Hematopoietic multipotent progenitor cell treated with erythropoietin and hydrocortisone succinate and interleukin-3 and kit ligand, for 4 days (in vitro differentiated cells): ENCODE measurements around the gene NLRP1.
A peak's percentile ranks its signal among the peaks of the same experiment; 100 is the strongest.

Source experiments
- DNase-seq: peaks from one replicate; pipeline ENCODE4 v3.0.0-alpha.2; 2015

The NLRP1 gene

GRCh38 chr17:5584383-5585286 lies at the start of gene NLRP1:
NLRP1 (minus strand) TSS chr17:5584509; CDS start chr17:5583957, 552 bp downstream.
- peak; percentile 96 for DNase-seq

- no peak for DNase-seq
Observed at GRCh38 chr17:5631958-5632590, 47.8 kb upstream of the NLRP1 start.

- no peak for DNase-seq
Observed at GRCh38 chr17:5630434-5630833, 46.1 kb upstream of the NLRP1 start.

GRCh38 chr17:5629128-5629527 lies 44.8 kb upstream of the NLRP1 start:
- DNase-seq = no peak

GRCh38 chr17:5628262-5628661 lies 44.0 kb upstream of the NLRP1 start:
- no peak for DNase-seq

- no peak for DNase-seq
Observed at GRCh38 chr17:5624211-5624610, 39.9 kb upstream of the NLRP1 start.

- DNase-seq = no peak
Observed at GRCh38 chr17:5621729-5622128, 37.4 kb upstream of the NLRP1 start.

GRCh38 chr17:5621026-5621425 lies 36.7 kb upstream of the NLRP1 start:
- no peak for DNase-seq

- no peak for DNase-seq
Observed at GRCh38 chr17:5619088-5619740, 34.9 kb upstream of the NLRP1 start.

- no peak for DNase-seq
Observed at GRCh38 chr17:5618476-5618875, 34.2 kb upstream of the NLRP1 start.

GRCh38 chr17:5615476-5615875 lies 31.2 kb upstream of the NLRP1 start:
- no peak for DNase-seq

- DNase-seq = peak; percentile 68
Observed at GRCh38 chr17:5610956-5611355, 26.6 kb upstream of the NLRP1 start.

GRCh38 chr17:5608399-5609112 lies 24.2 kb upstream of the NLRP1 start:
- no peak for DNase-seq

GRCh38 chr17:5607946-5608345 lies 23.6 kb upstream of the NLRP1 start:
- no peak for DNase-seq

- no peak for DNase-seq
Observed at GRCh38 chr17:5605452-5605851, 21.1 kb upstream of the NLRP1 start.

GRCh38 chr17:5600041-5600440 lies 15.7 kb upstream of the NLRP1 start:
- no peak for DNase-seq

GRCh38 chr17:5598457-5598856 lies 14.1 kb upstream of the NLRP1 start:
- no peak for DNase-seq

GRCh38 chr17:5596421-5596820 lies 12.1 kb upstream of the NLRP1 start:
- no peak for DNase-seq

GRCh38 chr17:5595831-5596230 lies 11.5 kb upstream of the NLRP1 start:
- no peak for DNase-seq

- peak; percentile 75 for DNase-seq
Observed at GRCh38 chr17:5592382-5592781, 8.1 kb upstream of the NLRP1 start.

- no peak for DNase-seq
Observed at GRCh38 chr17:5591966-5592365, 7.7 kb upstream of the NLRP1 start.

GRCh38 chr17:5588584-5588983 lies 4.3 kb upstream of the NLRP1 start:
- no peak for DNase-seq

- DNase-seq = peak; percentile 89
Observed at GRCh38 chr17:5587438-5588032, 3.2 kb upstream of the NLRP1 start.
